CD14-positive monocyte (primary cell): ENCODE measurements around the gene NPHP3. TPM values are rescaled to one million over a fixed set of nuclear protein-coding genes. Genes with fewer than 3 reads are reported as not detected.

ENCODE experiments used
- DNase-seq, 3 donors: peaks; one replicate each; pipeline ENCODE4 v3.0.0-alpha.2; 2011 to 2022
- H2AFZ ChIP-seq: 2 replicates; pipeline ENCODE4 v1.6.0; 2012; ENCODE audit warnings: mild to moderate bottlenecking, low read depth, low read length, inconsistent platforms; ENCODE audit not compliant: insufficient read depth, poor library complexity, severe bottlenecking
- H3K27ac ChIP-seq, 2 donors: 1 replicate in 1 of 2; 2 replicates in 1 of 2; pipeline ENCODE4 v1.5.1; 2012 to 2013; ENCODE audit warnings: low read length in 2 of 2, control low read depth in 1 of 2, inconsistent platforms in 1 of 2, low read depth in 1 of 2, mild to moderate bottlenecking in 1 of 2
- H3K27me3 ChIP-seq, 2 donors: one replicate each; pipeline versions ENCODE4 v1.6.0 to v1.6.1; 2011 to 2013; ENCODE audit warnings: low read length in 2 of 2; ENCODE audit not compliant: control insufficient read depth in 2 of 2, insufficient read depth in 2 of 2
- H3K36me3 ChIP-seq, 2 donors: replicated peaks in 1 of 2; 1 replicate in 1 of 2; 2 replicates in 1 of 2; pipeline versions ENCODE4 v1.5.1 to v1.6.1; 2012 to 2013; ENCODE audit warnings: low read length in 2 of 2, control low read depth in 1 of 2, inconsistent platforms in 1 of 2, mild to moderate bottlenecking in 1 of 2; ENCODE audit not compliant: insufficient read depth in 2 of 2, control insufficient read depth in 1 of 2
- H3K4me1 ChIP-seq, 2 donors: 1 replicate in 1 of 2; 2 replicates in 1 of 2; pipeline versions ENCODE4 v1.5.1 to v1.6.1; 2012 to 2013; ENCODE audit warnings: low read length in 2 of 2, control low read depth in 1 of 2, inconsistent platforms in 1 of 2, mild to moderate bottlenecking in 1 of 2, moderate library complexity in 1 of 2; ENCODE audit not compliant: insufficient read depth in 2 of 2, control insufficient read depth in 1 of 2
- H3K4me2 ChIP-seq: replicated peaks from 2 replicates; pipeline ENCODE3; 2012; ENCODE audit warnings: low read length, moderate library complexity, mild to moderate bottlenecking; ENCODE audit not compliant: poor library complexity, severe bottlenecking; ENCODE audit errors: extremely low read depth
- H3K4me3 ChIP-seq, 3 experiments: fragments of 200-600 bp in 1 of 3; sonication (generic) in 1 of 3; replicated peaks in 1 of 3; 1 replicate in 2 of 3; 2 replicates in 1 of 3; pipeline ENCODE4 v1.5.1; 2011 to 2013; ENCODE audit warnings: low read length in 3 of 3, mild to moderate bottlenecking in 3 of 3, control low read depth in 2 of 3, low read depth in 2 of 3, inconsistent platforms in 1 of 3, moderate library complexity in 1 of 3
- H3K79me2 ChIP-seq: 2 replicates; pipeline ENCODE4 v1.6.0; 2012; ENCODE audit warnings: mild to moderate bottlenecking, control low read depth, inconsistent platforms, low read length, moderate library complexity; ENCODE audit not compliant: insufficient read depth
- H3K9ac ChIP-seq: 2 replicates; pipeline ENCODE4 v1.6.0; 2017; ENCODE audit warnings: low read length, mild to moderate bottlenecking; ENCODE audit not compliant: insufficient read depth, poor library complexity, severe bottlenecking
- H3K9me3 ChIP-seq, 2 donors: replicated peaks in 1 of 2; 1 replicate in 1 of 2; 2 replicates in 1 of 2; pipeline versions ENCODE4 v1.5.1 to v1.6.1; 2012 to 2013; ENCODE audit warnings: low read length in 2 of 2, control low read depth in 1 of 2; ENCODE audit not compliant: control insufficient read depth in 1 of 2, insufficient read depth in 1 of 2
- H4K20me1 ChIP-seq: 2 replicates; pipeline ENCODE4 v1.6.0; 2012; ENCODE audit warnings: mild to moderate bottlenecking, low read length, control low read depth, moderate library complexity; ENCODE audit not compliant: insufficient read depth
- H3K27ac Mint-ChIP-seq, 7 donors: one replicate each; pipeline ENCODE4 v1.8.0; 2020; ENCODE audit warnings: mild to moderate bottlenecking in 7 of 7, mixed read lengths in 7 of 7, moderate library complexity in 6 of 7, inconsistent platforms in 2 of 7
- H3K27me3 Mint-ChIP-seq, 3 donors: one replicate each; pipeline ENCODE4 v1.8.0; 2021 to 2022; ENCODE audit warnings: low read depth in 3 of 3, mild to moderate bottlenecking in 3 of 3, mixed read lengths in 3 of 3, moderate library complexity in 3 of 3, inconsistent platforms in 1 of 3
- H3K36me3 Mint-ChIP-seq, 2 donors: one replicate each; pipeline ENCODE4 v1.8.0; 2020; ENCODE audit warnings: mixed read lengths in 2 of 2, inconsistent platforms in 1 of 2, mild to moderate bottlenecking in 1 of 2
- H3K4me1 Mint-ChIP-seq: one replicate; pipeline ENCODE4 v1.8.0; 2020; ENCODE audit warnings: mild to moderate bottlenecking, mixed read lengths
- H3K4me3 Mint-ChIP-seq, 2 donors: one replicate each; pipeline ENCODE4 v1.8.0; 2020; ENCODE audit warnings: mild to moderate bottlenecking in 2 of 2, mixed read lengths in 2 of 2, moderate library complexity in 1 of 2
- H3K9me3 Mint-ChIP-seq, 7 donors: one replicate each; pipeline ENCODE4 v1.8.0; 2020 to 2022; ENCODE audit warnings: mixed read lengths in 7 of 7, mild to moderate bottlenecking in 6 of 7, moderate library complexity in 6 of 7, inconsistent platforms in 2 of 7
- CTCF ChIP-seq: fragments of 200-600 bp; IDR thresholded peaks from one replicate; pipeline ENCODE4 v1.8.0; 2022; ENCODE audit warnings: antibody characterized with exemption, mild to moderate bottlenecking
- WGBS: methylation state at CpG from one replicate; pipeline ENCODE4 v1.1.5; 2013; ENCODE audit warnings: missing lambda C conversion rate; ENCODE audit not compliant: insufficient coverage; 5-methylcytosine and 5-hydroxymethylcytosine counted together
- intact Hi-C, 2 donors: fragments of 100-400 bp; cut with micrococcal nuclease; formaldehyde crosslinking; loops; one replicate each; pipeline versions ENCODE4 v1.15.0 to v1.15.1; 2023
- polyA plus RNA-seq, 3 donors: library from polyadenylated mRNA; depleted of rRNA in 1 of 3; unstranded in 2 of 3; stranded (reverse) in 1 of 3; fragments of 300-500 nt in 2 of 3; fragments of >200 nt in 1 of 3; fragmentation: Illumina TruSeq in 2 of 3; gene quantifications; 1 replicate in 2 of 3; 2 replicates in 1 of 3; pipeline ENCODE4 v1.2.3, GENCODE V29; 2012 to 2021

Gene NPHP3
- polyA plus RNA-seq, 3 donors = 1.3 to 15.0 (median 2.0) TPM

DNA sequence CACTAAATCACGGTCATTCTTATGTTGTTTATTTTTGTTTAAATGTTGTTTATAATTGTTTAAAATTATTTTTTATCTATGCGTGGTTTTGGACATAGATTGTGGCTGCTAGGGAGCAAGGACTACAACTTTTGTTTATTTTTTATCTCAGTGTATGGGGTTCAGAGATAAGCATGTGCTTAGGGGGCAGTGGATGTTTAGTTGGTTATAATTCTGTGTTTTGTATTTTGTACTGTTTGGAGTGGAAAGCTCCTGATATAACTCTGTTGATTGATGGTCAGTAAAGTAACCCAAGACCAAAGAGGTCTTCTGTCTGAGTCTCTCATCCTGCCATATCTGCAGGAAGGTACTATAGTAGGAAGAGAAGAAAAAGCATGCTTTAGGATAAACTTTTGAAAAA is 36.5 kb upstream of the NPHP3 start:
- DNase-seq = no peak
- no peak for TF ChIP-seq CTCF
- H3K4me3 ChIP-seq = no peak overlapping the region
- no peaks in the 10 kb centered on the region for H3K4me1 ChIP-seq
- WGBS = no CpG with 5 or more reads among the region's 2 CpGs
- H3K27ac ChIP-seq = no peak overlapping the region
- Mint-ChIP-seq H3K4me1 (peaks cover 2% of the 10 kb centered on the region), H3K9me3 (peaks cover 0 to 2% (median 0%) of the 10 kb centered on the region in 7 donors), H3K27ac (no peak overlapping the region), H3K27me3 (peaks cover 0 to under 1% (median 0%) of the 10 kb centered on the region in 3 donors), H3K4me3 (no peak overlapping the region), H3K36me3 (no peaks in the 10 kb centered on the region)
- no peak overlapping the region for H2AFZ ChIP-seq
- no peaks in the 10 kb centered on the region for H3K79me2 ChIP-seq
- intact Hi-C loops = no loop called here
- H4K20me1 ChIP-seq = no peaks in the 10 kb centered on the region
- H3K9ac ChIP-seq = no peak overlapping the region
- H3K4me2 ChIP-seq = no peak overlapping the region
- H3K9me3 ChIP-seq = no peaks in the 10 kb centered on the region
- H3K36me3 ChIP-seq = no peaks in the 10 kb centered on the region
- no peaks in the 10 kb centered on the region for H3K27me3 ChIP-seq

DNA sequence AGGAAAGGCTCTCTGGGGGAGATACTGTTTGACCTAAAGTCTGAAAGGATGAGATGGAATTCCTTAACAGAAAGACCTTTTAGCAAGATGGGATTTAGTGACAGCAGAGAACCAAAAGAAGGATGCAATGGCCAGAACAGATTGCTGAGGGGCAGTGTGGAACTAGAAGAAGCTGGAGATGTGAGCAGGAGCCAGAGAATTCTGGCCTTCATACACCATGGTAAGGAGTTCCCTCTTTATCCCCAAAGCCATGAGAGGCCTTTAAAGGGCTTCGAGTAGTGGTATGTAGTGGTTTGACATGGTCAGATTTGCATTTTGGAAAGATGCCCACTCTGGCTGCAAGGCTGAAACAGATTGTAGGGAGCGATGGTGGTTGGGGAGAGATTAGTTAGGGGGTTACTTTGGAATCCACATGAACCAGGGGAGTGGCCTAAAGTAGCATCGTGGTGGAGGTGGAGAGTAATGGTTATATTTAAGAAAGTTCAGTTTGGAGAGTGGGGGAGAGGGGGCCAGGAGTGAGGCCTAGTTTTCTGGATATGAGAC is 34.0 kb upstream of the NPHP3 start:
- Mint-ChIP-seq H3K27ac (no peak overlapping the region), H3K36me3 (no peaks in the 10 kb centered on the region), H3K4me3 (no peak overlapping the region), H3K9me3 (peaks cover 0 to 2% (median 0%) of the 10 kb centered on the region in 7 donors), H3K27me3 (no peaks in the 10 kb centered on the region), H3K4me1 (peaks cover 2% of the 10 kb centered on the region)
- Histone ChIP-seq H3K27ac (no peak overlapping the region), H3K9me3 (no peaks in the 10 kb centered on the region), H4K20me1 (no peaks in the 10 kb centered on the region), H3K4me2 (no peak overlapping the region), H3K4me1 (no peaks in the 10 kb centered on the region), H3K27me3 (no peaks in the 10 kb centered on the region), H3K79me2 (no peaks in the 10 kb centered on the region), H3K36me3 (no peaks in the 10 kb centered on the region), H3K4me3 (no peak overlapping the region), H3K9ac (no peak overlapping the region), H2AFZ (no peak overlapping the region)
- no peak for TF ChIP-seq CTCF
- no peak for DNase-seq
- 96% methylated on average over 2 of the region's 3 CpGs for WGBS
- intact Hi-C loops = no loop called here
